HepG2 (cell line): ENCODE results near the gene PKP1. TPM values are rescaled to one million over a fixed set of nuclear protein-coding genes. Genes with fewer than 3 reads are reported as not detected.

Experiments used
- ATAC-seq: fragments of 200-7000 bp; cut with Tn5 transposase; 3 replicates; pipeline ENCODE4 v1.9.1; 2020; ENCODE audit warnings: mild to moderate bottlenecking, moderate library complexity
- BruUV-seq: library from RNA; stranded (reverse); fragments of 400-500 nt; replicated peaks from 2 replicates; lab custom pipeline; 2021; lab: Mats Ljungman, UMichigan
- CTCF ChIA-PET: fragments of 300-600 bp; formaldehyde crosslinking; extraction: SDS; loops from one replicate; lab custom pipeline; 2021; ENCODE audit warnings: low total read pairs, inconsistent platforms, low intra/inter-chr PET ratio; lab: Yijun Ruan, JAX
- POLR2A ChIA-PET: fragments of 350-600 bp; sonication (Branson Sonifier 250); formaldehyde crosslinking; loops from one replicate; lab custom pipeline; 2020; ENCODE audit warnings: antibody characterized with exemption, inconsistent platforms; lab: Yijun Ruan, JAX
- DNase-seq: peaks from one replicate; pipeline ENCODE4 v3.0.0-alpha.2; 2015; ENCODE audit warnings: low spot score
- FAIRE-seq: peaks from 3 replicates; lab custom pipeline; 2011; peaks lifted over from hg19 to GRCh38; lab: Jason Lieb, UNC
- H2AFZ ChIP-seq: one replicate; pipeline ENCODE4 v1.6.1; 2011; ENCODE audit warnings: low read length, inconsistent platforms
- H3K27ac ChIP-seq: fragments of 300-600 bp; 3 replicates; pipeline ENCODE4 v1.8.0; 2011; ENCODE audit warnings: mixed run types, mild to moderate bottlenecking, mixed read lengths, low read length, inconsistent platforms; ENCODE audit not compliant: insufficient read depth; ENCODE audit errors: extremely low read length
- H3K27me3 ChIP-seq, 2 experiments: fragments of 200-600 bp in 1 of 2; 2 replicates in 1 of 2; 3 replicates in 1 of 2; pipeline versions ENCODE4 v1.6.0 to v1.8.0; 2011; ENCODE audit warnings: low read length in 2 of 2, mild to moderate bottlenecking in 2 of 2, moderate library complexity in 2 of 2, inconsistent platforms in 1 of 2; ENCODE audit not compliant: insufficient read depth in 2 of 2, control insufficient read depth in 1 of 2
- H3K36me3 ChIP-seq, 2 experiments: fragments of 200-600 bp in 1 of 2; replicated peaks in 1 of 2; 2 replicates in 1 of 2; 3 replicates in 1 of 2; pipeline versions ENCODE4 v1.5.1 to v1.8.0; 2011; ENCODE audit warnings: low read length in 2 of 2, inconsistent platforms in 1 of 2; ENCODE audit not compliant: insufficient read depth in 2 of 2, control insufficient read depth in 1 of 2
- H3K4me1 ChIP-seq: 2 replicates; pipeline ENCODE4 v1.5.1; 2012; ENCODE audit warnings: low read length, inconsistent platforms; ENCODE audit not compliant: insufficient read depth
- H3K4me2 ChIP-seq: 2 replicates; pipeline ENCODE4 v1.6.0; 2011; ENCODE audit warnings: low read depth, low read length, inconsistent platforms
- H3K4me3 ChIP-seq, 3 experiments: fragments of 200-600 bp in 1 of 3; sonication (generic), shearing (Covaris generic) in 1 of 3; replicated peaks in 1 of 3; 2 replicates each; pipeline ENCODE4 v1.5.1; 2011 to 2016; ENCODE audit warnings: low read length in 3 of 3, inconsistent platforms in 2 of 3, low read depth in 2 of 3, mild to moderate bottlenecking in 2 of 3, control low read depth in 1 of 3, mixed read lengths in 1 of 3; ENCODE audit not compliant: insufficient read depth in 1 of 3
- H3K79me2 ChIP-seq: one replicate; pipeline ENCODE4 v1.6.1; 2011; ENCODE audit warnings: low read length, inconsistent platforms; ENCODE audit not compliant: insufficient read depth
- H3K9ac ChIP-seq: 2 replicates; pipeline ENCODE4 v1.6.0; 2011; ENCODE audit warnings: mild to moderate bottlenecking, low read depth, low read length, inconsistent platforms; ENCODE audit not compliant: insufficient read depth
- H3K9me3 ChIP-seq: 2 replicates; pipeline ENCODE4 v1.5.1; 2012; ENCODE audit warnings: mild to moderate bottlenecking, low read length
- H4K20me1 ChIP-seq: 2 replicates; pipeline ENCODE4 v1.6.0; 2011; ENCODE audit warnings: inconsistent platforms, mild to moderate bottlenecking, low read length, moderate library complexity; ENCODE audit not compliant: insufficient read depth
- CAMTA2 ChIP-seq: sonication (generic); formaldehyde crosslinking; IDR thresholded peaks from 2 replicates; pipeline ENCODE4 v1.4.0; 2020; ENCODE audit warnings: mild to moderate bottlenecking, missing genetic modification reagents, borderline replicate concordance
- CREB3 ChIP-seq: sonication (generic); formaldehyde crosslinking; IDR thresholded peaks from 2 replicates; pipeline ENCODE4 v1.5.0; 2020; ENCODE audit warnings: missing genetic modification reagents
- CSRNP2 ChIP-seq: sonication (generic); formaldehyde crosslinking; conservative IDR thresholded peaks from 2 replicates; pipeline ENCODE4 v1.8.0; 2022; ENCODE audit warnings: low read depth, missing genetic modification reagents
- E2F2 ChIP-seq: sonication (generic); formaldehyde crosslinking; IDR thresholded peaks from 2 replicates; pipeline ENCODE4 v1.4.0; 2020; ENCODE audit warnings: missing genetic modification reagents, borderline replicate concordance
- FOSL2 ChIP-seq: sonication (generic); formaldehyde crosslinking; IDR thresholded peaks from 2 replicates; pipeline ENCODE4 v1.4.0; 2020; ENCODE audit warnings: missing genetic modification reagents
- KLF11 ChIP-seq: IDR thresholded peaks from 2 replicates; pipeline ENCODE4 v1.6.1; 2016; ENCODE audit warnings: missing compliant biosample characterization
- NRL ChIP-seq: sonication (generic); formaldehyde crosslinking; IDR thresholded peaks from 2 replicates; pipeline ENCODE4 v1.5.0; 2020; ENCODE audit warnings: missing genetic modification reagents, mild to moderate bottlenecking, moderate library complexity, borderline replicate concordance
- RBAK ChIP-seq: sonication (generic); formaldehyde crosslinking; IDR thresholded peaks from 2 replicates; pipeline ENCODE4 v1.5.1; 2020; ENCODE audit warnings: mild to moderate bottlenecking, missing genetic modification reagents
- SSRP1 ChIP-seq: IDR thresholded peaks from 2 replicates; pipeline ENCODE4 v1.6.1; 2016; ENCODE audit warnings: control low read depth
- TBP ChIP-seq: sonication (generic); formaldehyde crosslinking; IDR thresholded peaks from 2 replicates; pipeline ENCODE4 v1.5.0; 2020; ENCODE audit warnings: missing genetic modification reagents
- ZGPAT ChIP-seq: IDR thresholded peaks from 2 replicates; pipeline ENCODE4 v1.6.1; 2016; ENCODE audit warnings: mild to moderate bottlenecking
- ZNF569 ChIP-seq: sonication (generic); formaldehyde crosslinking; IDR thresholded peaks from 2 replicates; pipeline ENCODE4 v1.5.0; 2020; ENCODE audit warnings: mild to moderate bottlenecking, missing genetic modification reagents, moderate library complexity, borderline replicate concordance
- ZNF570 ChIP-seq: sonication (generic); formaldehyde crosslinking; IDR thresholded peaks from 2 replicates; pipeline ENCODE4 v1.4.0; 2020; ENCODE audit warnings: mild to moderate bottlenecking, missing genetic modification reagents, borderline replicate concordance
- ZNF749 ChIP-seq: sonication (generic); formaldehyde crosslinking; IDR thresholded peaks from 2 replicates; pipeline ENCODE4 v1.8.0; 2022; ENCODE audit warnings: mild to moderate bottlenecking, missing genetic modification reagents, moderate library complexity, borderline replicate concordance
- WGBS: methylation state at CpG from one replicate; pipeline ENCODE4 v1.1.6; 2017; ENCODE audit warnings: low lambda C conversion rate; 5-methylcytosine and 5-hydroxymethylcytosine counted together
- in situ Hi-C: cut with HindIII; loops from 2 replicates; pipeline ENCODE4 v1.10.0; 2017; ENCODE audit warnings: low pct_unique_long_range_greater_than_20kb; ENCODE audit not compliant: extremely low pct_ligation_motif_present
- intact Hi-C: fragments of 100-400 bp; cut with micrococcal nuclease; formaldehyde crosslinking; loops from one replicate; pipeline ENCODE4 v1.10.0; 2022; ENCODE audit not compliant: unreplicated experiment
- polyA plus RNA-seq, 8 experiments: library from polyadenylated mRNA; depleted of rRNA in 3 of 8; stranded (reverse) in 7 of 8; unstranded in 1 of 8; fragments of >200 nt; fragmentation: Illumina TruSeq in 4 of 8; extraction: Trizol in 4 of 8; gene quantifications; 2 replicates each; pipeline versions ENCODE4 v1.2.1 to v1.2.3, GENCODE V29; 2011 to 2016; ENCODE audit warnings: low read depth in 4 of 8, missing spikeins in 1 of 8, mixed read lengths in 1 of 8; ENCODE audit not compliant: insufficient read depth in 1 of 8
- total RNA-seq, 5 experiments: library from RNA; depleted of rRNA; stranded (reverse); fragments of >200 nt; fragmentation: Illumina TruSeq; extraction: Trizol; gene quantifications; 2 replicates each; pipeline ENCODE4 v1.2.3, GENCODE V29; 2016; ENCODE audit warnings: low read depth in 1 of 5

PKP1 gene
- total and polyA plus RNA-seq, 2 of the 13 experiments (the other 11 are each of a cell fraction or from before 2014, with no cell fraction given), result not detected

- TF ChIP-seq TBP (CRISPR knock-in tag) (no peak), FOSL2 (CRISPR knock-in tag) (no peak)
- 0% methylated on average over 11 of the region's 11 CpGs for WGBS
- ATAC-seq, result no peak
- intact Hi-C loops, result no loop called here
- Histone ChIP-seq H3K4me3 (no peak overlapping the region), H3K4me2 (no peak overlapping the region), H3K27ac (no peak overlapping the region), H3K27me3 (peaks cover 2 to 26% of the 10 kb centered on the region in 2 experiments), H2AFZ (no peak overlapping the region), H3K9me3 (no peaks in the 10 kb centered on the region), H3K36me3 (no peaks in the 10 kb centered on the region), H3K79me2 (no peaks in the 10 kb centered on the region), H4K20me1 (no peaks in the 10 kb centered on the region), H3K4me1 (no peaks in the 10 kb centered on the region), H3K9ac (no peak overlapping the region)
- CTCF ChIA-PET, result no interaction called here
- DNase-seq, result no peak
- in situ Hi-C loops, result no loop called here
- FAIRE-seq, result no peak
- no TSS peak for BruUV-seq
- POLR2A ChIA-PET, result interaction anchor here (0.7 kb wide), 1 partner anchor 129 kb away, joined by 3 read pairs; no protein-coding TSS in a partner anchor
Measured at GRCh38 chr1:201356701-201357100, 73.4 kb downstream of the PKP1 start.

- H3K4me1 ChIP-seq, result no peaks in the 10 kb centered on the region
- in situ Hi-C loops, result no loop called here
- H3K27me3 ChIP-seq, result peaks cover 2 to 31% of the 10 kb centered on the region in 2 experiments
- no peaks in the 10 kb centered on the region for H3K9me3 ChIP-seq
- CTCF ChIA-PET, result no interaction called here
- ATAC-seq (no peak), DNase-seq (no peak), FAIRE-seq (no peak)
- H2AFZ ChIP-seq, result no peak overlapping the region
- no peaks in the 10 kb centered on the region for H4K20me1 ChIP-seq
- H3K79me2 ChIP-seq, result no peaks in the 10 kb centered on the region
- 12% methylated on average over 3 of the region's 8 CpGs for WGBS
- POLR2A ChIA-PET, result no interaction called here
- no peak overlapping the region for H3K4me3 ChIP-seq
- no peak overlapping the region for H3K27ac ChIP-seq
- intact Hi-C loops, result no loop called here
- no peaks in the 10 kb centered on the region for H3K36me3 ChIP-seq
- H3K4me2 ChIP-seq, result no peak overlapping the region
- H3K9ac ChIP-seq, result no peak overlapping the region
- BruUV-seq, result no TSS peak
- TF ChIP-seq CSRNP2 (CRISPR knock-in tag) (no peak), ZGPAT (CRISPR knock-in tag) (no peak), ZNF749 (CRISPR knock-in tag) (no peak), ZNF569 (CRISPR knock-in tag) (no peak), RBAK (CRISPR knock-in tag) (no peak), NRL (CRISPR knock-in tag) (no peak), CREB3 (CRISPR knock-in tag) (no peak), ZNF570 (CRISPR knock-in tag) (no peak), CAMTA2 (CRISPR knock-in tag) (no peak), SSRP1 (CRISPR knock-in tag) (no peak), KLF11 (CRISPR knock-in tag) (no peak), E2F2 (no peak)
Measured at GRCh38 chr1:201357211-201357610, 73.9 kb downstream of the PKP1 start.
